ENCODE data around the gene SMARCB1.

The SMARCB1 gene

GRCh38 chr22:23801886-23802377, 15.2 kb downstream of the SMARCB1 start:
- no peak overlapping the region for H3K4me3 ChIP-seq (ENCODE audit: low read depth, low read length)
- TF ChIP-seq CTCF (IDR thresholded peaks at IDR 0.05; ENCODE audit: low read depth, low read length) = no peak
- peaks cover 87% of the 10 kb centered on the region for H3K36me3 ChIP-seq
- H3K27me3 ChIP-seq (ENCODE audit: insufficient read depth, low read depth, severe bottlenecking) = no peaks in the 10 kb centered on the region
- no peaks in the 10 kb centered on the region for H3K9me3 ChIP-seq (ENCODE audit: severe bottlenecking)
- no peak overlapping the region for H3K27ac ChIP-seq
- DNase-seq = no peak

GRCh38 chr22:23803001-23803819, 16.4 kb downstream of the SMARCB1 start:
- H3K27me3 ChIP-seq (ENCODE audit: insufficient read depth, low read depth, severe bottlenecking) = no peaks in the 10 kb centered on the region
- H3K36me3 ChIP-seq = peaks cover 83% of the 10 kb centered on the region
- no peak overlapping the region for H3K27ac ChIP-seq
- TF ChIP-seq CTCF (IDR thresholded peaks at IDR 0.05; ENCODE audit: low read depth, low read length) = no peak
- no peak overlapping the region for H3K4me3 ChIP-seq (ENCODE audit: low read depth, low read length)
- no peak for DNase-seq
- H3K9me3 ChIP-seq (ENCODE audit: severe bottlenecking) = no peaks in the 10 kb centered on the region

- Histone ChIP-seq H3K36me3 (peaks cover 75% of the 10 kb centered on the region), H3K9me3 (ENCODE audit: severe bottlenecking) (no peaks in the 10 kb centered on the region), H3K27ac (peak overlapping the region; percentile 70), H3K4me3 (ENCODE audit: low read depth, low read length) (no peak overlapping the region), H3K27me3 (ENCODE audit: insufficient read depth, low read depth, severe bottlenecking) (no peaks in the 10 kb centered on the region)
- TF ChIP-seq CTCF (IDR thresholded peaks at IDR 0.05; ENCODE audit: low read depth, low read length) = no peak
- peak; percentile 63 for DNase-seq
Observed at GRCh38 chr22:23804781-23805291, 18.1 kb downstream of the SMARCB1 start.

- TF ChIP-seq CTCF (IDR thresholded peaks at IDR 0.05; ENCODE audit: low read depth, low read length) = no peak
- Histone ChIP-seq H3K36me3 (peaks cover 72% of the 10 kb centered on the region), H3K27me3 (ENCODE audit: insufficient read depth, low read depth, severe bottlenecking) (no peaks in the 10 kb centered on the region), H3K27ac (no peak overlapping the region), H3K4me3 (ENCODE audit: low read depth, low read length) (no peak overlapping the region), H3K9me3 (ENCODE audit: severe bottlenecking) (no peaks in the 10 kb centered on the region)
- no peak for DNase-seq
Observed at GRCh38 chr22:23806837-23807236, 20.1 kb downstream of the SMARCB1 start.

GRCh38 chr22:23812378-23812777, 25.6 kb downstream of the SMARCB1 start:
- no peak overlapping the region for H3K4me3 ChIP-seq (ENCODE audit: low read depth, low read length)
- no peak for TF ChIP-seq CTCF (IDR thresholded peaks at IDR 0.05; ENCODE audit: low read depth, low read length)
- H3K27me3 ChIP-seq (ENCODE audit: insufficient read depth, low read depth, severe bottlenecking) = no peaks in the 10 kb centered on the region
- no peak for DNase-seq
- no peaks in the 10 kb centered on the region for H3K9me3 ChIP-seq (ENCODE audit: severe bottlenecking)
- H3K27ac ChIP-seq = no peak overlapping the region; the same call in 1 of the 2 replicates
- peaks cover 59% of the 10 kb centered on the region for H3K36me3 ChIP-seq

Measured in WERI-Rb-1 (cell line).